ENCODE data around the gene BEND5.
A peak's percentile ranks its signal among the peaks of the same experiment; 100 is the strongest.

BEND5 gene

GRCh38 chr1:48776393-48777218 lies at the start of gene BEND5:
Gene BEND5 (minus strand): TSS chr1:48776891. CDS start chr1:48776831, 60 bp downstream.
- DNase-seq (ENCODE audit: low read depth), result peak; percentile 42

GRCh38 chr1:48823168-48823567 lies 46.5 kb upstream of the BEND5 start:
- no peak for DNase-seq (ENCODE audit: low read depth)

GRCh38 chr1:48820491-48820890 lies 43.8 kb upstream of the BEND5 start:
- no peak for DNase-seq (ENCODE audit: low read depth)

GRCh38 chr1:48817505-48818114 lies 40.9 kb upstream of the BEND5 start:
- no peak for DNase-seq (ENCODE audit: low read depth)

- no peak for DNase-seq (ENCODE audit: low read depth)
These were observed 34.0 kb upstream of the BEND5 start for GRCh38 chr1:48810740-48811139.

- no peak for DNase-seq (ENCODE audit: low read depth)
These were observed 31.8 kb upstream of the BEND5 start for GRCh38 chr1:48808496-48808895.

GRCh38 chr1:48807554-48808260 lies 31.0 kb upstream of the BEND5 start:
- DNase-seq (ENCODE audit: low read depth), result no peak

- DNase-seq (ENCODE audit: low read depth), result no peak
These were observed 26.8 kb upstream of the BEND5 start for GRCh38 chr1:48803474-48803873.

- no peak for DNase-seq (ENCODE audit: low read depth)
These were observed 18.1 kb upstream of the BEND5 start for GRCh38 chr1:48794816-48795215.

- no peak for DNase-seq (ENCODE audit: low read depth)
These were observed 17.2 kb upstream of the BEND5 start for GRCh38 chr1:48793863-48794262.

- no peak for DNase-seq (ENCODE audit: low read depth)
These were observed 16.3 kb upstream of the BEND5 start for GRCh38 chr1:48792961-48793360.

GRCh38 chr1:48790397-48790796 lies 13.7 kb upstream of the BEND5 start:
- DNase-seq (ENCODE audit: low read depth), result no peak

- DNase-seq (ENCODE audit: low read depth), result no peak
These were observed 13.2 kb upstream of the BEND5 start for GRCh38 chr1:48789903-48790302.

GRCh38 chr1:48785869-48786268 lies 9.2 kb upstream of the BEND5 start:
- no peak for DNase-seq (ENCODE audit: low read depth)

- no peak for DNase-seq (ENCODE audit: low read depth)
These were observed 7.6 kb upstream of the BEND5 start for GRCh38 chr1:48784301-48784700.

- DNase-seq (ENCODE audit: low read depth), result no peak
These were observed 666 bp upstream of the BEND5 start for GRCh38 chr1:48777219-48777895.

- no peak for DNase-seq (ENCODE audit: low read depth)
These were observed 779 bp downstream of the BEND5 start for GRCh38 chr1:48775831-48776392.

GRCh38 chr1:48773133-48773532 lies 3.6 kb downstream of the BEND5 start:
- DNase-seq (ENCODE audit: low read depth), result no peak

- DNase-seq (ENCODE audit: low read depth), result no peak
These were observed 4.5 kb downstream of the BEND5 start for GRCh38 chr1:48772211-48772610.

GRCh38 chr1:48771561-48771960 lies 5.1 kb downstream of the BEND5 start:
- DNase-seq (ENCODE audit: low read depth), result no peak

GRCh38 chr1:48767975-48768510 lies 8.6 kb downstream of the BEND5 start:
- no peak for DNase-seq (ENCODE audit: low read depth)

GRCh38 chr1:48765335-48765734 lies 11.4 kb downstream of the BEND5 start:
- DNase-seq (ENCODE audit: low read depth), result no peak

All from activated T-cell treated with anti-CD3 and anti-CD28 coated beads for 1 hour (primary cell).